GM18507 (cell line): ENCODE data around the gene MXD4.
"Not testable (repeated sequence)": the region's sequence is repeated elsewhere in the genome, so short reads cannot be mapped to it uniquely, and the experiment has no call there.

ENCODE experiments used
- DNase-seq: peaks from one replicate; pipeline ENCODE4 v3.0.0; 2011; ENCODE audit warnings: low read depth; ENCODE audit not compliant: insufficient read length; ENCODE audit errors: extremely low spot score
- FAIRE-seq: peaks from 2 replicates; lab custom pipeline; 2011; peaks lifted over from hg19 to GRCh38; lab: Jason Lieb, UNC

The MXD4 gene

GRCh38 chr4:2277956-2278355, 16.0 kb upstream of the MXD4 start:
- DNase-seq (no peak), FAIRE-seq (no peak)

- FAIRE-seq (no peak), DNase-seq (no peak)
Measured at GRCh38 chr4:2276581-2277325, 14.8 kb upstream of the MXD4 start.

- no peak for DNase-seq
- FAIRE-seq = no peak
Measured at GRCh38 chr4:2275546-2276251, 13.8 kb upstream of the MXD4 start.

GRCh38 chr4:2275044-2275397, 13.1 kb upstream of the MXD4 start:
- FAIRE-seq, DNase-seq: not testable (repeated sequence)

- FAIRE-seq (no peak), DNase-seq (no peak)
Measured at GRCh38 chr4:2274320-2275043, 12.6 kb upstream of the MXD4 start.

- FAIRE-seq (no peak), DNase-seq (no peak)
Measured at GRCh38 chr4:2273657-2274319, 11.9 kb upstream of the MXD4 start.

- FAIRE-seq (no peak), DNase-seq (no peak)
Measured at GRCh38 chr4:2273221-2273620, 11.3 kb upstream of the MXD4 start.

GRCh38 chr4:2272828-2273120, 10.9 kb upstream of the MXD4 start:
- DNase-seq (no peak), FAIRE-seq (no peak)

GRCh38 chr4:2272026-2272827, 10.3 kb upstream of the MXD4 start:
- DNase-seq = no peak
- no peak for FAIRE-seq

GRCh38 chr4:2271279-2272025, 9.5 kb upstream of the MXD4 start:
- DNase-seq (no peak), FAIRE-seq (no peak)

- no peak for DNase-seq
- FAIRE-seq = no peak
Measured at GRCh38 chr4:2270341-2271165, 8.6 kb upstream of the MXD4 start.

- DNase-seq = no peak
- no peak for FAIRE-seq
Measured at GRCh38 chr4:2269618-2270163, 7.8 kb upstream of the MXD4 start.

- DNase-seq (no peak), FAIRE-seq (no peak)
Measured at GRCh38 chr4:2269206-2269531, 7.3 kb upstream of the MXD4 start.

- DNase-seq (no peak), FAIRE-seq (no peak)
Measured at GRCh38 chr4:2268357-2269205, 6.7 kb upstream of the MXD4 start.

GRCh38 chr4:2267841-2268240, 5.9 kb upstream of the MXD4 start:
- no peak for FAIRE-seq
- no peak for DNase-seq

- DNase-seq = no peak
- no peak for FAIRE-seq
Measured at GRCh38 chr4:2267320-2267811, 5.5 kb upstream of the MXD4 start.

- FAIRE-seq (no peak), DNase-seq (no peak)
Measured at GRCh38 chr4:2266821-2267220, 4.9 kb upstream of the MXD4 start.
